ENCODE measurements around the gene DEFB125. TPM values are rescaled to one million over a fixed set of nuclear protein-coding genes. Genes with fewer than 3 reads are reported as not detected.

The DEFB125 gene, protein sequence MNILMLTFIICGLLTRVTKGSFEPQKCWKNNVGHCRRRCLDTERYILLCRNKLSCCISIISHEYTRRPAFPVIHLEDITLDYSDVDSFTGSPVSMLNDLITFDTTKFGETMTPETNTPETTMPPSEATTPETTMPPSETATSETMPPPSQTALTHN
- total RNA-seq (2014; rRNA removed; shearing (Covaris generic)), result not detected in 2 replicates
- polyA plus RNA-seq (2016; fragmentation: Nextera tagmentation; extraction: Ambion mirVana), result not detected in 2 replicates
- long read RNA-seq, result 0 reads

- no peak for ATAC-seq
- TF ChIP-seq ZNF462 (CRISPR knock-in tag; IDR thresholded peaks at IDR 0.05) (no peak), EZH2phosphoT487 (IDR thresholded peaks at IDR 0.05; ENCODE audit: unreplicated experiment) (no peak), CREB1 (CRISPR knock-in tag; IDR thresholded peaks at IDR 0.05; ENCODE audit: low read depth) (no peak), POLR2AphosphoS5 (IDR thresholded peaks at IDR 0.05; ENCODE audit: low read depth) (no peak), JUNB (IDR thresholded peaks at IDR 0.05; ENCODE audit: unreplicated experiment) (no peak), ZNF331 (CRISPR knock-in tag; IDR thresholded peaks at IDR 0.05; ENCODE audit: low read depth) (no peak), NANOG (IDR thresholded peaks at IDR 0.05; ENCODE audit: borderline replicate concordance) (no peak), REST (IDR thresholded peaks at IDR 0.05; ENCODE audit: unreplicated experiment) (no peak), STAT1 (IDR thresholded peaks at IDR 0.05; ENCODE audit: unreplicated experiment) (no peak)
- TF ChIP-seq, protein P1, sequence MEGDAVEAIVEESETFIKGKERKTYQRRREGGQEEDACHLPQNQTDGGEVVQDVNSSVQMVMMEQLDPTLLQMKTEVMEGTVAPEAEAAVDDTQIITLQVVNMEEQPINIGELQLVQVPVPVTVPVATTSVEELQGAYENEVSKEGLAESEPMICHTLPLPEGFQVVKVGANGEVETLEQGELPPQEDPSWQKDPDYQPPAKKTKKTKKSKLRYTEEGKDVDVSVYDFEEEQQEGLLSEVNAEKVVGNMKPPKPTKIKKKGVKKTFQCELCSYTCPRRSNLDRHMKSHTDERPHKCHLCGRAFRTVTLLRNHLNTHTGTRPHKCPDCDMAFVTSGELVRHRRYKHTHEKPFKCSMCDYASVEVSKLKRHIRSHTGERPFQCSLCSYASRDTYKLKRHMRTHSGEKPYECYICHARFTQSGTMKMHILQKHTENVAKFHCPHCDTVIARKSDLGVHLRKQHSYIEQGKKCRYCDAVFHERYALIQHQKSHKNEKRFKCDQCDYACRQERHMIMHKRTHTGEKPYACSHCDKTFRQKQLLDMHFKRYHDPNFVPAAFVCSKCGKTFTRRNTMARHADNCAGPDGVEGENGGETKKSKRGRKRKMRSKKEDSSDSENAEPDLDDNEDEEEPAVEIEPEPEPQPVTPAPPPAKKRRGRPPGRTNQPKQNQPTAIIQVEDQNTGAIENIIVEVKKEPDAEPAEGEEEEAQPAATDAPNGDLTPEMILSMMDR (conservative IDR thresholded peaks at IDR 0.05; ENCODE audit: low read depth in 2 of 2), result no peak
- TF ChIP-seq, protein P2, sequence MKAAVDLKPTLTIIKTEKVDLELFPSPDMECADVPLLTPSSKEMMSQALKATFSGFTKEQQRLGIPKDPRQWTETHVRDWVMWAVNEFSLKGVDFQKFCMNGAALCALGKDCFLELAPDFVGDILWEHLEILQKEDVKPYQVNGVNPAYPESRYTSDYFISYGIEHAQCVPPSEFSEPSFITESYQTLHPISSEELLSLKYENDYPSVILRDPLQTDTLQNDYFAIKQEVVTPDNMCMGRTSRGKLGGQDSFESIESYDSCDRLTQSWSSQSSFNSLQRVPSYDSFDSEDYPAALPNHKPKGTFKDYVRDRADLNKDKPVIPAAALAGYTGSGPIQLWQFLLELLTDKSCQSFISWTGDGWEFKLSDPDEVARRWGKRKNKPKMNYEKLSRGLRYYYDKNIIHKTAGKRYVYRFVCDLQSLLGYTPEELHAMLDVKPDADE (IDR thresholded peaks at IDR 0.05), result no peak
- no peaks in the 10 kb centered on the region for H3F3A ChIP-seq (replicated peaks; ENCODE audit: low read depth)
- H3K27ac ChIP-seq (ENCODE audit: low read depth), result no peak within 1 kb of the TSS
- no peak within 1 kb of the TSS for H3K27ac Mint-ChIP-seq
- peaks cover 2% of the 10 kb centered on the region for H3K27me3 Mint-ChIP-seq (ENCODE audit: insufficient read depth, low read depth, poor library complexity)
- no peaks in the 10 kb centered on the region for H4K20me1 ChIP-seq (replicated peaks; ENCODE audit: insufficient read depth)
- no peak within 1 kb of the TSS for H3K4me2 ChIP-seq
- H3K27me3 ChIP-seq (ENCODE audit: insufficient read depth), result no peaks in the 10 kb centered on the region; the same call in 1 of the 2 replicates
- no peaks in the 10 kb centered on the region for H3K79me2 ChIP-seq (replicated peaks; ENCODE audit: insufficient read depth)
- H3K4me3 Mint-ChIP-seq, result no peak within 1 kb of the TSS
- H3K36me3 ChIP-seq (ENCODE audit: insufficient read depth), result no peaks in the 10 kb centered on the region
- peaks cover 9% of the 10 kb centered on the region; the same call in 1 of the 3 replicates for H3K9me3 Mint-ChIP-seq
- H3K4me1 ChIP-seq (ENCODE audit: insufficient read depth), result no peaks in the 10 kb centered on the region
- no peaks in the 10 kb centered on the region for H3K4me1 Mint-ChIP-seq
- H3K9me2 ChIP-seq (ENCODE audit: insufficient read depth), result 0 out of 2 replicates have a peak, but pooled peaks cover 2% of the 10 kb centered on the region
- no peak within 1 kb of the TSS for H3K4me3 ChIP-seq
- DNase-seq (ENCODE audit: low spot score), result no peak
- no peak within 1 kb of the TSS for H2AFZ ChIP-seq
- no peaks in the 10 kb centered on the region for H3K36me3 Mint-ChIP-seq (ENCODE audit: low read depth)
These were observed at the start of gene DEFB125 for GRCh38 chr20:87401-87800. DEFB125 (plus strand) TSS chr20:87672; CDS start chr20:87710, 38 bp downstream.
